GM12873 (cell line): Measurements from ENCODE around the gene TMEM143.

Experiments used
- TF ChIP-seq, protein P1 (sequence below): IDR thresholded peaks from 2 replicates; pipeline ENCODE4 v1.5.1; 2012; ENCODE audit warnings: low read depth, mild to moderate bottlenecking, moderate library complexity, low read length, control low read depth; ENCODE audit not compliant: insufficient read depth; ENCODE audit errors: missing control alignments

Gene TMEM143

DNA sequence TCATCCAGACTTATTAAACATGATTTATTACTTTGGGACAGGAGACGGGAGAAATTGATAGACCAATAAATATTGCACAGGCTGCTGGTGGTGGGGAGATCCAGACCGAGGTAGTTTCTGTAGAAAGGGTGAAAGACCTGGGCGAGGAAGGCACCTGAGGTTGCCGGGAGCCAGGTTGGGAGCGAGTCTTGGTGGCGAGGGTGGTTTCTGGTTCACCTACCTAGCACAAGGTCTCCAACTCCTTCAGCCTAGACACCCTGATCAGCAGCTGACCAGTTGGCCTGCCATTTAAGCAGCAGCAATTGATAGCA is 31.4 kb downstream of the TMEM143 start:
- TF ChIP-seq, protein P1, sequence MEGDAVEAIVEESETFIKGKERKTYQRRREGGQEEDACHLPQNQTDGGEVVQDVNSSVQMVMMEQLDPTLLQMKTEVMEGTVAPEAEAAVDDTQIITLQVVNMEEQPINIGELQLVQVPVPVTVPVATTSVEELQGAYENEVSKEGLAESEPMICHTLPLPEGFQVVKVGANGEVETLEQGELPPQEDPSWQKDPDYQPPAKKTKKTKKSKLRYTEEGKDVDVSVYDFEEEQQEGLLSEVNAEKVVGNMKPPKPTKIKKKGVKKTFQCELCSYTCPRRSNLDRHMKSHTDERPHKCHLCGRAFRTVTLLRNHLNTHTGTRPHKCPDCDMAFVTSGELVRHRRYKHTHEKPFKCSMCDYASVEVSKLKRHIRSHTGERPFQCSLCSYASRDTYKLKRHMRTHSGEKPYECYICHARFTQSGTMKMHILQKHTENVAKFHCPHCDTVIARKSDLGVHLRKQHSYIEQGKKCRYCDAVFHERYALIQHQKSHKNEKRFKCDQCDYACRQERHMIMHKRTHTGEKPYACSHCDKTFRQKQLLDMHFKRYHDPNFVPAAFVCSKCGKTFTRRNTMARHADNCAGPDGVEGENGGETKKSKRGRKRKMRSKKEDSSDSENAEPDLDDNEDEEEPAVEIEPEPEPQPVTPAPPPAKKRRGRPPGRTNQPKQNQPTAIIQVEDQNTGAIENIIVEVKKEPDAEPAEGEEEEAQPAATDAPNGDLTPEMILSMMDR = no peak

DNA sequence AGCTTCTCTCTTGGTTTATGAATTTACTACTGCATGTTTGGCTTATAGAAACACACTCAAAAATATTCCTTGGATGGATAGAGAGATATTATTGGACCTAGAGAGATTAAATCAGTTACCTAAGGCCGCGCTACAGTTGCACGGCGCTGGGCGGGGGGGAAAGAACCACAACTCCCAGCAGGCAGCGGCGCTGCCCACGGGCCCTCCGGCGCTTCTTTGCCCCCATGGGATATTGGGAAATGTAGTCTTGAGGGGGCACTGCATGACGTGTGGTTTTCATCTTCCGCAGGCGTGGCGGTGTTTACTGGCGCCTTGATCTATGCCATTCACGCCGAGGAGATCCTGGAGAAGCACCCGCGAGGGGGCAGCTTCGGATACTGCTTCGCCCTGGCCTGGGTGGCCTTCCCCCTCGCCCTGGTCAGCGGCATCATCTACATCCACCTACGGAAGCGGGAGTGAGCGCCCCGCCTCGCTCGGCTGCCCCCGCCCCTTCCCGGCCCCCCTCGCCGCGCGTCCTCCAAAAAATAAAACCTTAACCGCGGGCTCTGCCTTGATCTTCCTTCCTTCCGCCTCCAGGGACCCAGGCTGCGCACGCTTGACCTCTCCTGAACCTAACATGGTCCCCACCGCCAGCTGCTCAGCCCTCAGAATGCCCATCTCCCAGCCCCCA is 33.6 kb downstream of the TMEM143 start:
- TF ChIP-seq, protein P1 = no peak

DNA sequence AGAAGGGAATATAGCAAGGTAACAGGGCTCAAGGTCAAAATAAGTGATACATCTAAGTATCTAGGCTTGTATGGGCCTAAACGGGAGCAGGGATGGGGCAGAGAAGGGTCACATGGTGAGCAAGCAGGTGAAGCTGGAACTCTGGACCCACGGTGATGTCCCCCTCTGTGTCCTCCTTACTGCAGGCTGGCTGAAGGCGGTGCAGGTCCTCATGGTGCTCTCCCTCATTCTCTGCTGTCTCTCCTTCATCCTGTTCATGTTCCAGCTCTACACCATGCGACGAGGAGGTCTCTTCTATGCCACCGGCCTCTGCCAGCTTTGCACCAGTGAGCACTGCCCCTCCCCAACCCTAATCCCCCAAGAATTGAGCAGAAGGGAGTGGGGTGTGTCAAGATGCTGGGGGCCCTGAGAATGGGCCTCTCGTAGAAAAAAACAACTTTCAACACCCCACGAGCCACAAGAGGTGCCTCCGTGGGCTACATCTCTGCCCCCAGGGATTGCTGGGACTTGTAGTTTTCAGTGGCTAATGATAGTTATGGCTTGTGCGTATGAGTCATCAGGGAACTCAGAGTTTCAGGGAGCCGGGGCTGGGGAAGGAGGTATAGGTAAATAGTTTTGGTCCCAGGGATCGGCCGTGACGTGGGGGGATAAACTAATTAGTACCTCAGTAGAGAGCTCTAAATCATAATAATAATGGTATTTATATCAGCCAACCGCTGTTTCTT is 34.4 kb downstream of the TMEM143 start:
- TF ChIP-seq, protein P1 = no peak

DNA sequence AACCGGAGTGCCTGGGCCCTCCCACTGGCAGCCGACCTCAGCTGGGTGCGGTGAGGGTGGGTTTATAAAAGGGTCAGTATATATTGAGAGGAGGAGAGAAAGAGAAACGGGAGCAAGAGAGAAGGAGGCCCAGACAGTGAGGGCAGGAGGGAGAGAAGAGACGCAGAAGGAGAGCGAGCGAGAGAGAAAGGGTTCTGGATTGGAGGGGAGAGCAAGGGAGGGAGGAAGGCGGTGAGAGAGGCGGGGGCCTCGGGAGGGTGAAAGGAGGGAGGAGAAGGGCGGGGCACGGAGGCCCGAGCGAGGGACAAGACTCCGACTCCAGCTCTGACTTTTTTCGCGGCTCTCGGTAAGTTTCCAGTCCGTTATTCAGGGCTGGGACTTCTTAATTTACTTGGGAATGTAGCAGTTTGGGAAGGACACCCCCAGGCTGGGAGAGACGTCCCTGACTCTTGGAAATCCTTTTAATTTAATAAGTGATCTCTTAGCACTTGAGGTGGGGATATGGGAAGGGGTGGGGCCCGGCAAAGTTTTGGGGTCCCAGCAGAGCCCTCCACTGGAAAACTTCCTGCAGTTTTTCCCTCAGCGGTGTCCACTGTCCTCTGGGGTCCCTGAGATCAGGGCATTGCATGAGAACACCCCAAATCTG is 38.4 kb downstream of the TMEM143 start, which contains the start of gene EMP3:
Gene EMP3, plus strand, starts transcription at position 288 of the 646 bp plus-strand sequence. CDS start 1,293 bp downstream, outside the sequence.
- TF ChIP-seq, protein P1 = no peak

DNA sequence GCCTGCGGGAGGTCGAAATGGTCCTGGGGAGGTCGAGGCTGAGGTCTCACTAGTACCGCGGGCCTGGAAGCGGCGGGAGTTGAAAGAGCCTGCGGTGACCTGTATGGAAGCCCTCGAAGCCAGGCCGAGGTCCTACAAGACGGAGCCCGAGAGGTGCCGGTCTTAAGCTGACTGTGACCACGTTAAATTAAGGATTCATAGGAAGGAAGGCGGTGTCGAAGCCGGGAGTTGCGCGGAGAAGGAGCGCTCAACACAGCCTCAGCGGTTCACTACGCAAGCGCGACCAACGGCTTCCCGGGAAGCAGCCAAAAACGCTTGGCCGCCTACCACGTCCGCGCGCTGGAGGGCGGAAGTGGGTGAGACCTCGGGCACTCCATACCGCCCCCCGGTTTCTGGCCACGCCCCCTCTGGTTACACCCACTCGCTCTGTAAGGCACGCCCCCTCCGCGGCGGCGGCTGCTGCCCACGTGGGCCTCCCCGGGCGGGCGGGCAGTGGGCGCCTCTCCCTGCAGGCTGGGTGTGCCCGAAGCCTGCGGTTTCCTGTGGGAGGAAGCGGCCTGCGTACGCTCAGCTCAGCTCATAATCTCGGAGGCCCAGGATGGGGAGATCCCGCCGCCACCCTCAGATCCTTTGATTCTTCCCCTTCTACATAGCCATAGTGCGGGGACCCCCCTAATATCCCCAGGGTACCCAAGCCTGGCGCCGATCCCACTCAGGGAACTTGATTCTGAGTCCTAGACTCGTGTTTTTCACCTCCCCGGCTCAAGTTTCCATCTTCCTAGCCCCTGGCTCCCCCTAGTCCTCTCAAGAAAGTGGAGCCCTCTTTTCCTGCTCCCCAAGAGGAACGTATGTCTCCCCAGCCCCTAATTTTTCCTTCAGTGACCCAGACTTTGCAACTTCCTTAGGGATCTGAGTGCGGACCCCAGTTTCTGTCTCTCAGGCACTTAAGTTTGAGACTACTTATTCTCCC is 41.8 kb downstream of the TMEM143 start:
- TF ChIP-seq, protein P1 = no peak

DNA sequence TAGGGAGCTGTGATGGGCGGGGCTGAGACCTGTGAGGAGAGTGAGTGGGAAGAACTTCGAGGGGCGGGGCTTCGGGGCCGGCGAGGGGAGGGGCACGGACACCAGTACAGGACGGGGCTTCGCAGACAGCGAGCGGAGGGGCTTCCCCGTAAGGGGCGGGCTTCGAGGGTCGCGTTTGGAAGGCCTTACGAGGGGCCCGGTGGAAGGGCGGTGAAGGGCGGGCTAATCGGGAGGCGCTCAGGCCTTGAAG is 42.4 kb downstream of the TMEM143 start:
- TF ChIP-seq, protein P1 = no peak
